Measurements from ENCODE around the gene EYS. TPM values are rescaled to one million over a fixed set of nuclear protein-coding genes. Genes with fewer than 3 reads are reported as not detected.

The EYS gene
- total RNA-seq, 2 donors from 2014 or later, result not detected

- H3K27me3 Mint-ChIP-seq, result no peaks in the 10 kb centered on the region
- DNase-seq, result no peak
- no peak overlapping the region for H3K4me3 Mint-ChIP-seq
- H3K27ac Mint-ChIP-seq, result no peak overlapping the region
- H3K36me3 Mint-ChIP-seq (ENCODE audit: low read depth), result no peaks in the 10 kb centered on the region
- H3K9me3 ChIP-seq (ENCODE audit: control insufficient read depth, low read length, poor library complexity, severe bottlenecking), result no peaks in the 10 kb centered on the region
- H3K4me1 Mint-ChIP-seq, result no peaks in the 10 kb centered on the region
- ATAC-seq, result no peak
These were observed 571.5 kb downstream of the EYS start for GRCh38 chr6:65135567-65135966.

DNA sequence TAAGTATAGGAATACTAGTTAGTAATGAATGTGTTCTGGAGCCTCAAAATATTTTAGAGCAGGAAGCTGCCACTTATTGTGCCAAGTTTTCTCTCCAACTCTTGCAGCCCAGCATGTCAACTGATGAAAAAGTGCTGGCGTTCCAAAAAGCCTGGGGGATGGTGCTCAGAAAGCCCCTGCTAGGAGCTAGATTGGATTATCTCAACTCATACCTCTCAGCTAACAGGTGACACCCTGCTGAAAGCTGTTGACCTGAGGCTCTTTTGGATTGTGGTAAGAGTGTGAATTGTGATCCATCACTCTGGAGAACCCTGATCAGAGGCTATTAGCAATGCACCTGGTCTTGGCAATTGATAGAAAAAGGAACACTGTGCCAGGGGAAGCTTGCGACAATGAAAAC, 580.4 kb downstream of the EYS start:
- no peaks in the 10 kb centered on the region for H3K27me3 Mint-ChIP-seq
- no peak overlapping the region for H3K4me3 Mint-ChIP-seq
- no peaks in the 10 kb centered on the region for H3K36me3 Mint-ChIP-seq (ENCODE audit: low read depth)
- no peak overlapping the region for H3K27ac Mint-ChIP-seq
- no peak for ATAC-seq
- no peaks in the 10 kb centered on the region for H3K9me3 ChIP-seq (ENCODE audit: control insufficient read depth, low read length, poor library complexity, severe bottlenecking)
- H3K4me1 Mint-ChIP-seq, result no peaks in the 10 kb centered on the region
- no peak for DNase-seq

GRCh38 chr6:65123521-65123920, 583.5 kb downstream of the EYS start:
- H3K27ac Mint-ChIP-seq, result no peak overlapping the region

GRCh38 chr6:65117817-65118409, 589.1 kb downstream of the EYS start:
- H3K9me3 ChIP-seq (ENCODE audit: control insufficient read depth, low read length, poor library complexity, severe bottlenecking), result no peaks in the 10 kb centered on the region
- DNase-seq, result no peak
- no peak for ATAC-seq
- Mint-ChIP-seq H3K27ac (no peak overlapping the region), H3K4me1 (no peaks in the 10 kb centered on the region), H3K4me3 (no peak overlapping the region), H3K27me3 (no peaks in the 10 kb centered on the region), H3K36me3 (ENCODE audit: low read depth) (no peaks in the 10 kb centered on the region)

More at GRCh38 chr6:65123521-65123920, 583.5 kb downstream of the EYS start:
- Mint-ChIP-seq H3K36me3 (ENCODE audit: low read depth) (no peaks in the 10 kb centered on the region), H3K27me3 (no peaks in the 10 kb centered on the region), H3K4me1 (no peaks in the 10 kb centered on the region), H3K4me3 (no peak overlapping the region)
- no peaks in the 10 kb centered on the region for H3K9me3 ChIP-seq (ENCODE audit: control insufficient read depth, low read length, poor library complexity, severe bottlenecking)
- DNase-seq, result no peak
- no peak for ATAC-seq

- Mint-ChIP-seq H3K27me3 (no peaks in the 10 kb centered on the region), H3K4me3 (no peak overlapping the region), H3K27ac (no peak overlapping the region), H3K4me1 (no peaks in the 10 kb centered on the region), H3K36me3 (ENCODE audit: low read depth) (no peaks in the 10 kb centered on the region)
- ATAC-seq (no peak), DNase-seq (no peak)
- H3K9me3 ChIP-seq (ENCODE audit: control insufficient read depth, low read length, poor library complexity, severe bottlenecking), result no peaks in the 10 kb centered on the region
These were observed 590.7 kb downstream of the EYS start for GRCh38 chr6:65116326-65116725.

DNA sequence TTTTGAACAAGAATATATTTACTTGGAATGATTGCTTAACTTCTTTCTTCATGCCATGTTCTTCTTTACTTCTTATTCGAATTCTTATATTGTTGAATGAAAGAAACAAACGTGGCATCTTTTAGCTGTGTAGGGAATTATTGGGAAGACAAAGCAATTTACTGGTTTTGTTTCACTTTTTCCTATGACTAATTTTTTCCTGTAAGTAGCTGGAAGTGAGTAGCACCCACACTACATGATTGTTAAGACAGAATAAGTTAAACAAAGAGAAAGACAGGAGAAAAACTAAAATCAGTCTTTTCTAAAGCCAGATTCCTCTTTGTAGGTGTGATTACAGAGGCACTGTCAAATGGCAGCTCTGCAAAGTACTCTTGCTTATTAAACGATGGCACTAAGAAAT, 593.4 kb downstream of the EYS start:
- no peaks in the 10 kb centered on the region for H3K9me3 ChIP-seq (ENCODE audit: control insufficient read depth, low read length, poor library complexity, severe bottlenecking)
- Mint-ChIP-seq H3K4me3 (no peak overlapping the region), H3K36me3 (ENCODE audit: low read depth) (no peaks in the 10 kb centered on the region), H3K27ac (no peak overlapping the region), H3K4me1 (no peaks in the 10 kb centered on the region), H3K27me3 (no peaks in the 10 kb centered on the region)
- ATAC-seq, result no peak
- DNase-seq, result no peak

DNA sequence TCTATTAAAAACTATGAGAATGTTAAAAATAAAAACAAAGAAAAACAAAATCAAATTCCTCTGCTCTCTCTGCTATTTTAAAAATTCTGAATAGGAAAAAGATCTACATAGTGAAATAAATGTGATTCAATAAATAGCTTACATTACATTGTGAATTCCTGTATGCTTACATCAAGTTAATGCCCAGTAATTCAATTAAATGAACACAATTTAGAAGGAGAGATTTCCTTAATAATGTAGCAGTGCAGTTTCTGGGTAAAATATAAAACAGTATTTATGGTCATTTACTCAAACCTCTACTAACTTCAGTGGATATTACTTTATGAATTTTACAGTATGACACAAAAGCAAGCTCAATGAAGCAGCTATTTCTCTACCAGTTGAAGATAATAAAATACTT, 594.6 kb downstream of the EYS start:
- no peak overlapping the region for H3K27ac Mint-ChIP-seq
- no peaks in the 10 kb centered on the region for H3K36me3 Mint-ChIP-seq (ENCODE audit: low read depth)
- H3K4me1 Mint-ChIP-seq, result no peaks in the 10 kb centered on the region
- H3K4me3 Mint-ChIP-seq, result no peak overlapping the region
- H3K27me3 Mint-ChIP-seq, result no peaks in the 10 kb centered on the region
- DNase-seq, result no peak
- H3K9me3 ChIP-seq (ENCODE audit: control insufficient read depth, low read length, poor library complexity, severe bottlenecking), result no peaks in the 10 kb centered on the region
- no peak for ATAC-seq

DNA sequence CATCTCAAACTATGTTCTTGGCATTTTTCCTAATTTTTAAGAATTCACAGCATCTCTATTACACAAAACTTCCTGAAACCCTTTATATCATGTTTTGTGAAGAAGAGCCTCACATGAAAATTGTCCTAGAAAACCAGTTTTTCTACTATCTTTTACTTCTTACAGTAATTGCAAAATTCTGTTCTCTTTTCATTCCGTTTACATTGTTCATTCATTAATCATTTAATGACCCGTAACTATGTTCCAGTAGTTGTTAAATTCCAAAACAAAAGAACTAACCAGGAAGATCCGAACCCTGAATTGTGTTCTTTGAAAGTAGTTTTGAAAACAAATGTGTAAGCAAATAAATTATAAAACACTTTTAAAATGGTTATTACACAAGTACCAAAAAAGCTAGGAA, 597.0 kb downstream of the EYS start:
- H3K36me3 Mint-ChIP-seq (ENCODE audit: low read depth), result no peaks in the 10 kb centered on the region

DNA sequence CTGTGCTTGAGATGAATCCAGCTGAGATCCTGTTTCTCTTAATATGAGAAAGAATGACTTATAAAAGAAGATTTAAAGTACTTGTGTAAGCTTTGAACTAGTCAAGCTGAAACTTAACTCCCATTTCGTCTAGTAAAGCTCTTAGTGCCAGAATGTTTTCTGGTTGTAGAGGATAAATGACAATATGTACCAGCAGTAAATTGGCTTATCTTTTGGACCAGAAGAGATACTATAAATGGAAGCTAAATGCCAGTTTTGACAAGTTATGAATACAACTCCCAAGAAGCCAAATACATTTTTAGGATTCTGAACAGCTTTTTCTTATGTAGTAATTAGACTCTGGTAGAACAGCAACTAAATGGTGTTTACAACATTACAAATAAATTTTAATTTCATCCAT, 608.7 kb downstream of the EYS start:
- H3K4me1 Mint-ChIP-seq, result no peaks in the 10 kb centered on the region
- DNase-seq (no peak), ATAC-seq (no peak)
- no peak overlapping the region for H3K4me3 Mint-ChIP-seq
- no peaks in the 10 kb centered on the region for H3K36me3 Mint-ChIP-seq (ENCODE audit: low read depth)
- H3K9me3 ChIP-seq (ENCODE audit: control insufficient read depth, low read length, poor library complexity, severe bottlenecking), result no peaks in the 10 kb centered on the region
- no peaks in the 10 kb centered on the region for H3K27me3 Mint-ChIP-seq
- H3K27ac Mint-ChIP-seq, result no peak overlapping the region

More for the DNA sequence above, 597.0 kb downstream of the EYS start:
- no peaks in the 10 kb centered on the region for H3K27me3 Mint-ChIP-seq
- ATAC-seq (no peak), DNase-seq (no peak)
- no peaks in the 10 kb centered on the region for H3K4me1 Mint-ChIP-seq
- no peak overlapping the region for H3K4me3 Mint-ChIP-seq
- H3K9me3 ChIP-seq (ENCODE audit: control insufficient read depth, low read length, poor library complexity, severe bottlenecking), result no peaks in the 10 kb centered on the region
- no peak overlapping the region for H3K27ac Mint-ChIP-seq

GRCh38 chr6:65091561-65091960, 615.5 kb downstream of the EYS start:
- Mint-ChIP-seq H3K27me3 (no peaks in the 10 kb centered on the region), H3K27ac (no peak overlapping the region), H3K4me3 (no peak overlapping the region), H3K36me3 (ENCODE audit: low read depth) (no peaks in the 10 kb centered on the region), H3K4me1 (no peaks in the 10 kb centered on the region)
- ATAC-seq (no peak), DNase-seq (no peak)
- no peaks in the 10 kb centered on the region for H3K9me3 ChIP-seq (ENCODE audit: control insufficient read depth, low read length, poor library complexity, severe bottlenecking)

DNA sequence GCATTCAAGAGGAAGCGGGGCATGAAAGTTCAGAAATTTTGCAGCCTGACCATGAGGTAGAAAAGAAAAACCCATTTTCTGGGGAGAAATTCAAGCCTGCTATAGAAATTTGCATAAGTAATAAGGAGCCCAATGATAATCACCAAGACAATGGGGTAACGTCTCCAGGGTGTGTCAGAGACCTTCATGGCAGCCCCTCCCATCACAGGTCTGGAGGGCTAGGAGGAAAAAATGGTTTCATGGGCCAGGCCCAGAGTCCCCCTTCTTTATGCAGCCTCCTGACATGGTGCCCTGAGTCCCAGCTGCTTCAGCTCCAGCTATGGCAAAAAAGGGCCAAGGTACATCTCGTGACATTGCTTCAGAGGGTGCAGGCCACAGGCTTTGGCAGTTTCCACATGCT, 618.5 kb downstream of the EYS start:
- H3K27me3 Mint-ChIP-seq, result no peaks in the 10 kb centered on the region
- H3K9me3 ChIP-seq (ENCODE audit: control insufficient read depth, low read length, poor library complexity, severe bottlenecking), result no peaks in the 10 kb centered on the region
- H3K4me1 Mint-ChIP-seq, result no peaks in the 10 kb centered on the region
- no peaks in the 10 kb centered on the region for H3K36me3 Mint-ChIP-seq (ENCODE audit: low read depth)
- H3K4me3 Mint-ChIP-seq, result no peak overlapping the region
- DNase-seq (no peak), ATAC-seq (no peak)
- H3K27ac Mint-ChIP-seq, result no peak overlapping the region

GRCh38 chr6:65081756-65082155, 625.3 kb downstream of the EYS start:
- Mint-ChIP-seq H3K27ac (no peak overlapping the region), H3K27me3 (no peaks in the 10 kb centered on the region), H3K4me1 (no peaks in the 10 kb centered on the region), H3K36me3 (ENCODE audit: low read depth) (no peaks in the 10 kb centered on the region), H3K4me3 (no peak overlapping the region)
- DNase-seq (no peak), ATAC-seq (no peak)
- no peaks in the 10 kb centered on the region for H3K9me3 ChIP-seq (ENCODE audit: control insufficient read depth, low read length, poor library complexity, severe bottlenecking)

DNA sequence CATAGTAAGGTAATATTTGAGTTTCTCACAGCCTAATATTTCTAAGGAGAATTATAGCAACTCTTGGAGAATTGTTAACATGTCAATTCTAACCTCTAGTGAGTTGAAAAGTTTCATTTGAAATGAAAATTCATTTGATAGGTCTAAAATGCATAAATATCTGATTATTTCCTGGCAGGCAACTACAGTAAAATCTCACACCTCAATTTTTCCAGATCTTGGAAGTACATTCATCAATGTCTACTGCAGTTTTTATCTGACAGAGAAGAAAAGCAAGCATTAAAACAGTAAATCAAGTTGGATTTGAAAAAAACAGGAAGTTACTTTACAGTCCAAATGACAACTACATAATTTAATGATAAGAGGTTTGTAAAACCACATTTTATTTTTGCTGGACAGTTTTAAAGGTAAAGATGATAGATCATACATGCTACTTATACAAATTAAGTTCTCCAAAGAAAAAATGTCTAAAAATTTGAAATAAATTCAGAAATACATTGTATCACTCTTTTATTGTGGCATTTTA, 631.3 kb downstream of the EYS start:
- DNase-seq (no peak), ATAC-seq (no peak)
- no peaks in the 10 kb centered on the region for H3K36me3 Mint-ChIP-seq (ENCODE audit: low read depth)
- H3K4me3 Mint-ChIP-seq, result no peak overlapping the region
- H3K4me1 Mint-ChIP-seq, result no peaks in the 10 kb centered on the region
- no peak overlapping the region for H3K27ac Mint-ChIP-seq
- H3K9me3 ChIP-seq (ENCODE audit: control insufficient read depth, low read length, poor library complexity, severe bottlenecking), result no peaks in the 10 kb centered on the region
- no peaks in the 10 kb centered on the region for H3K27me3 Mint-ChIP-seq

GRCh38 chr6:65072500-65072899, 634.5 kb downstream of the EYS start:
- no peak for DNase-seq
- no peaks in the 10 kb centered on the region for H3K36me3 Mint-ChIP-seq (ENCODE audit: low read depth)
- no peaks in the 10 kb centered on the region for H3K4me1 Mint-ChIP-seq
- no peaks in the 10 kb centered on the region for H3K27me3 Mint-ChIP-seq
- H3K4me3 Mint-ChIP-seq, result no peak overlapping the region
- no peak overlapping the region for H3K27ac Mint-ChIP-seq
- H3K9me3 ChIP-seq (ENCODE audit: control insufficient read depth, low read length, poor library complexity, severe bottlenecking), result no peaks in the 10 kb centered on the region
- no peak for ATAC-seq
